B cell (primary cell): ENCODE data around the gene SLFN12. TPM values are rescaled to one million over a fixed set of nuclear protein-coding genes. Genes with fewer than 3 reads are reported as not detected.

Experiments
- ATAC-seq: fragments of 200-7000 bp; cut with Tn5 transposase; one replicate; pipeline ENCODE4 v1.10.0; 2021; ENCODE audit warnings: low read depth, mild to moderate bottlenecking, moderate number of reproducible peaks, moderate library complexity
- CTCF ChIA-PET: fragments of 350-600 bp; sonication (Branson Sonifier 250); formaldehyde crosslinking; loops from one replicate; lab custom pipeline; 2021; ENCODE audit warnings: antibody characterized with exemption, inconsistent platforms; lab: Charles Lee
- POLR2A ChIA-PET: fragments of 350-600 bp; sonication (Branson Sonifier 250); formaldehyde crosslinking; loops from one replicate; lab custom pipeline; 2021; ENCODE audit warnings: antibody characterized with exemption; lab: Charles Lee
- DNase-seq: peaks from one replicate; pipeline ENCODE4 v3.0.0; 2013
- H2AFZ ChIP-seq: 2 replicates; pipeline ENCODE4 v1.6.1; 2012; ENCODE audit warnings: mild to moderate bottlenecking, low read depth, low read length; ENCODE audit not compliant: insufficient read depth, poor library complexity, severe bottlenecking
- H3K27ac ChIP-seq, 2 donors: 1 replicate in 1 of 2; 2 replicates in 1 of 2; pipeline ENCODE4 v1.5.1; 2012 to 2013; ENCODE audit warnings: low read length in 2 of 2, mild to moderate bottlenecking in 2 of 2, moderate library complexity in 1 of 2
- H3K27me3 ChIP-seq, 4 experiments: fragments of 200-600 bp in 1 of 4; sonication (generic) in 1 of 4; replicated peaks in 1 of 4; 1 replicate in 2 of 4; 2 replicates in 2 of 4; pipeline versions ENCODE4 v1.6.1 to v1.7.0; 2013 to 2016; ENCODE audit warnings: low read length in 3 of 4, mild to moderate bottlenecking in 2 of 4, mixed read lengths in 1 of 4, moderate library complexity in 1 of 4; ENCODE audit not compliant: insufficient read depth in 4 of 4, control insufficient read depth in 3 of 4; ENCODE audit errors: control extremely low read depth in 1 of 4
- H3K36me3 ChIP-seq, 2 experiments: replicated peaks in 1 of 2; 1 replicate in 1 of 2; 2 replicates in 1 of 2; pipeline versions ENCODE4 v1.6.1 to v1.7.1; 2013; ENCODE audit warnings: low read length in 1 of 2; ENCODE audit not compliant: insufficient read depth in 2 of 2, control insufficient read depth in 1 of 2; ENCODE audit errors: control extremely low read depth in 1 of 2, extremely low read depth in 1 of 2
- H3K4me1 ChIP-seq, 2 donors: fragments of 200-600 bp in 1 of 2; sonication (generic) in 1 of 2; 1 replicate in 1 of 2; 2 replicates in 1 of 2; pipeline versions ENCODE4 v1.5.1 to v1.6.1; 2013 to 2017; ENCODE audit warnings: low read length in 2 of 2; ENCODE audit not compliant: control insufficient read depth in 2 of 2, insufficient read depth in 2 of 2
- H3K4me2 ChIP-seq: replicated peaks from 2 replicates; pipeline ENCODE3; 2012; ENCODE audit warnings: mild to moderate bottlenecking, low read depth, low read length; ENCODE audit not compliant: poor library complexity, severe bottlenecking
- H3K4me3 ChIP-seq, 5 experiments: fragments of 200-600 bp in 1 of 5; sonication (generic) in 1 of 5; 1 replicate in 3 of 5; 2 replicates in 2 of 5; pipeline versions ENCODE4 v1.5.1 to v1.7.0; 2011 to 2016; ENCODE audit warnings: low read length in 4 of 5, mild to moderate bottlenecking in 4 of 5, low read depth in 2 of 5, control low read depth in 1 of 5, moderate library complexity in 1 of 5; ENCODE audit not compliant: insufficient read depth in 1 of 5; ENCODE audit errors: control extremely low read depth in 1 of 5, extremely low read depth in 1 of 5
- H3K79me2 ChIP-seq: fragments of 200-600 bp; sonication (generic); one replicate; pipeline ENCODE4 v1.6.0; 2016; ENCODE audit warnings: low read length; ENCODE audit not compliant: control insufficient read depth, insufficient read depth
- H3K9ac ChIP-seq: fragments of 200-600 bp; sonication (generic); 2 replicates; pipeline ENCODE4 v1.6.1; 2017; ENCODE audit warnings: mild to moderate bottlenecking, low read length, moderate library complexity
- H3K9me3 ChIP-seq, 3 donors: one replicate each; pipeline versions ENCODE4 v1.6.1 to v1.7.1; 2013; ENCODE audit warnings: low read length in 2 of 3; ENCODE audit not compliant: control insufficient read depth in 2 of 3, insufficient read depth in 1 of 3; ENCODE audit errors: control extremely low read depth in 1 of 3
- H4K20me1 ChIP-seq: 2 replicates; pipeline ENCODE4 v1.6.0; 2012; ENCODE audit warnings: mild to moderate bottlenecking, low read length; ENCODE audit not compliant: insufficient read depth, control insufficient read depth, poor library complexity, severe bottlenecking
- H3K27ac Mint-ChIP-seq: one replicate; pipeline ENCODE4 v1.8.0; 2021; ENCODE audit warnings: mixed read lengths
- H3K27me3 Mint-ChIP-seq: one replicate; pipeline ENCODE4 v1.8.0; 2021; ENCODE audit warnings: mixed read lengths
- H3K4me1 Mint-ChIP-seq: one replicate; pipeline ENCODE4 v1.8.0; 2021; ENCODE audit warnings: mixed read lengths
- H3K4me3 Mint-ChIP-seq: one replicate; pipeline ENCODE4 v1.8.0; 2021; ENCODE audit warnings: mixed read lengths
- H3K9me3 Mint-ChIP-seq: one replicate; pipeline ENCODE4 v1.8.0; 2022; ENCODE audit warnings: mixed read lengths; ENCODE audit not compliant: insufficient read depth
- CTCF ChIP-seq: fragments of 200-600 bp; IDR thresholded peaks from one replicate; pipeline ENCODE4 v1.8.0; 2022; ENCODE audit warnings: antibody characterized with exemption, mild to moderate bottlenecking
- EZH2 ChIP-seq: IDR thresholded peaks from 2 replicates; pipeline ENCODE4 v1.6.1; 2012; ENCODE audit warnings: borderline replicate concordance, low read depth, mild to moderate bottlenecking, moderate library complexity, low read length; ENCODE audit not compliant: insufficient read depth, poor library complexity, severe bottlenecking
- WGBS: methylation state at CpG from one replicate; pipeline ENCODE4 v1.1.5; 2013; ENCODE audit warnings: missing lambda C conversion rate; ENCODE audit not compliant: insufficient coverage; 5-methylcytosine and 5-hydroxymethylcytosine counted together
- intact Hi-C: fragments of 100-400 bp; cut with micrococcal nuclease; formaldehyde crosslinking; loops from one replicate; pipeline ENCODE4 v1.10.0; 2022
- polyA plus RNA-seq: library from polyadenylated mRNA; depleted of rRNA; stranded (reverse); fragments of >200 nt; gene quantifications from 2 replicates; pipeline ENCODE4 v1.2.3, GENCODE V29; 2012
- total RNA-seq, 2 donors: library from RNA; stranded (reverse); fragments of 120-200 nt in 1 of 2; gene quantifications; 1 replicate in 1 of 2; 2 replicates in 1 of 2; pipeline versions ENCODE4 v1.2.3 to v1.2.4, GENCODE V29; 2013 to 2022

SLFN12 gene
- total and polyA plus RNA-seq, 2 donors (not counting 1 experiment from before 2014, with no cell fraction given): 1.9 to 8.0 TPM

GRCh38 chr17:35448899-35449227 is 16.6 kb upstream of the SLFN12 start:
- H3K79me2 ChIP-seq: no peaks in the 10 kb centered on the region
- H3K27ac ChIP-seq: peak overlapping the region; percentile 79 to 84
- no peaks in the 10 kb centered on the region for H4K20me1 ChIP-seq
- Mint-ChIP-seq H3K27ac (peak overlapping the region; percentile 87), H3K4me3 (peak overlapping the region; percentile 93), H3K4me1 (peaks cover 25% of the 10 kb centered on the region), H3K27me3 (no peaks in the 10 kb centered on the region), H3K9me3 (no peaks in the 10 kb centered on the region)
- 12% methylated on average over 15 of the region's 16 CpGs for WGBS
- peak overlapping the region in 4 of 5 experiments; percentile 82 to 90 (median 84) for H3K4me3 ChIP-seq
- intact Hi-C loops: loop anchor here (1.0 to 5.0 kb wide), 6 partner anchors 11 to 207 kb away; partner anchors contain the start of genes SLFN11, SLFN12 and SLFN5
- ChIA-PET POLR2A (interaction anchor here (0.6 to 2.1 kb wide), 5 partner anchors 23 to 129 kb away, joined by 4 to 11 read pairs (median 5); partner anchors contain the start of genes PEX12 and SLFN11), CTCF (interaction anchor here (0.8 to 2.7 kb wide), 7 partner anchors 10 to 136 kb away, joined by 3 to 20 read pairs (median 5); no protein-coding TSS in a partner anchor)
- H3K27me3 ChIP-seq: no peaks in the 10 kb centered on the region
- H3K9ac ChIP-seq: peak overlapping the region; percentile 86
- ATAC-seq (no peak), DNase-seq (no peak)
- no peaks in the 10 kb centered on the region for H3K9me3 ChIP-seq
- TF ChIP-seq EZH2 (no peak), CTCF (no peak)
- H3K4me1 ChIP-seq: peaks cover 14 to 26% of the 10 kb centered on the region in 2 donors
- peak overlapping the region; percentile 96 for H2AFZ ChIP-seq
- peak overlapping the region; percentile 95 for H3K4me2 ChIP-seq
- H3K36me3 ChIP-seq: no peaks in the 10 kb centered on the region

GRCh38 chr17:35448214-35448898 is 16.1 kb upstream of the SLFN12 start, which contains the start of gene SLFN13:
SLFN13 (minus strand) TSS chr17:35448766; CDS start chr17:35445680, 3,086 bp downstream.
- DNase-seq: peak; percentile 87
- no peaks in the 10 kb centered on the region for H3K36me3 ChIP-seq
- peaks cover 25% of the 10 kb centered on the region for H3K4me1 Mint-ChIP-seq
- under 1% methylated on average over 44 of the region's 44 CpGs for WGBS
- H2AFZ ChIP-seq: peak within 1 kb of the TSS; percentile 96
- H3K4me1 ChIP-seq: peaks cover 14 to 26% of the 10 kb centered on the region in 2 donors
- H3K27ac ChIP-seq: peak within 1 kb of the TSS; percentile 79 to 84
- H3K4me3 ChIP-seq: peak within 1 kb of the TSS; percentile 48 to 90 (median 83)
- TF ChIP-seq EZH2 (no peak), CTCF (no peak)
- no peaks in the 10 kb centered on the region for H3K9me3 ChIP-seq
- peak; percentile 84 for ATAC-seq
- H3K79me2 ChIP-seq: no peaks in the 10 kb centered on the region
- peak within 1 kb of the TSS; percentile 95 for H3K4me2 ChIP-seq
- H3K9ac ChIP-seq: peak within 1 kb of the TSS; percentile 86
- ChIA-PET CTCF (interaction anchor here (0.6 to 2.7 kb wide), 10 partner anchors 11 to 137 kb away, joined by 3 to 20 read pairs (median 4); no protein-coding TSS in a partner anchor), POLR2A (interaction anchor here (0.6 to 2.1 kb wide), 6 partner anchors 14 to 130 kb away, joined by 3 to 11 read pairs (median 4); partner anchors contain the start of genes PEX12 and SLFN11)
- H4K20me1 ChIP-seq: no peaks in the 10 kb centered on the region
- no peaks in the 10 kb centered on the region for H3K27me3 ChIP-seq
- H3K27me3 Mint-ChIP-seq: no peaks in the 10 kb centered on the region
- intact Hi-C loops: loop anchor here (1.0 to 5.0 kb wide), 6 partner anchors 12 to 206 kb away; partner anchors contain the start of genes SLFN11, SLFN12 and SLFN5
- no peaks in the 10 kb centered on the region for H3K9me3 Mint-ChIP-seq
- peak within 1 kb of the TSS; percentile 87 for H3K27ac Mint-ChIP-seq
- peak within 1 kb of the TSS; percentile 93 for H3K4me3 Mint-ChIP-seq
